ENCODE measurements around the gene REV3L.

GRCh38 chr6:111347589-111347988 is 135.4 kb downstream of the REV3L start:
- TF ChIP-seq EZH2 (IDR thresholded peaks at IDR 0.05; ENCODE audit: insufficient read depth, low read length) (no peak), CTCF (IDR thresholded peaks at IDR 0.05; ENCODE audit: insufficient read depth, low read depth, low read length) (no peak)
